Hematopoietic multipotent progenitor cell treated with erythropoietin and hydrocortisone succinate and interleukin-3 and kit ligand, for 15 days (in vitro differentiated cells): ENCODE measurements around the gene REXO4.
"Not testable (repeated sequence)": the region's sequence is repeated elsewhere in the genome, so short reads cannot be mapped to it uniquely, and the experiment has no call there.

Experiments used
- DNase-seq: peaks from one replicate; pipeline ENCODE4 v3.0.0-alpha.2; 2015; ENCODE audit warnings: low spot score

REXO4 gene

DNA sequence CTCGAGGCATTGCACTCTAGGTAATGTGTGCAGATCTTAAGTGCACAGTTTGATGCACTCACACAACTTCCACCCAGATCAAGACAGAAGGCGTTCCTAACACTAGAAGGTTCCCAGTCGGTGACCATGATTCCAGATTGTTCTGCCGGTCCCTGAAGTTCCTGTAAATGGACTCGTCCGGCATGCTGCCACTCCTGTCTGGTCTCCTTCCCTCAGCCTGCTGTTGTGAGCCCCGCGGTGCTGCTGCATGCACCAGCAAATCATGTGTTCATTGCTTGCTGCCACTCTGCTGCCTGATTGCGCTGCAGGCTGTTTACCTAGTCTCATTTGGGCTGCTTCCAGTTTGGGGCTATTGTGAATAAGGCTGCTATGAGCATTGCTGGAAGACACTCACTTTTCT lies 30.1 kb downstream of the REXO4 start:
- DNase-seq: no peak

DNA sequence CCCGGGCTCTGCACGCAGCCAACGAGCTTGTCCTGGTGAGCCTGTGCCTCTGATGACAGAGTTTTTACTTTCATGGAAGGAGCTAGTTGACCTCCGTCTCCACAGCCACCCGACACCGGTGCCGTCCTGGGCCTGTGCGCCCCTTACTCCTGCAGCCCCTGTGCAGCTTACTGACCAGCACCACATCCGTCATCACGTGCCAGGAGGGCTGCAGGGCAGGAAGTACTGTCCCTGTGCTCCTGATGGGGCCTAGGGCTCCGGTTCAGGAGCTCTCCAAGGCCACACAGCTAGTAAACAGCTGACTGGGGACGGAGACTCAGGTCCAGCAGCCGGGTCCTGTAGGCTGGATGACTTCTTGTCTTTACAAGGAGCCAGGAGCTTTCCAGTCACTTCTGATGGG lies 31.5 kb downstream of the REXO4 start:
- DNase-seq: no peak

DNA sequence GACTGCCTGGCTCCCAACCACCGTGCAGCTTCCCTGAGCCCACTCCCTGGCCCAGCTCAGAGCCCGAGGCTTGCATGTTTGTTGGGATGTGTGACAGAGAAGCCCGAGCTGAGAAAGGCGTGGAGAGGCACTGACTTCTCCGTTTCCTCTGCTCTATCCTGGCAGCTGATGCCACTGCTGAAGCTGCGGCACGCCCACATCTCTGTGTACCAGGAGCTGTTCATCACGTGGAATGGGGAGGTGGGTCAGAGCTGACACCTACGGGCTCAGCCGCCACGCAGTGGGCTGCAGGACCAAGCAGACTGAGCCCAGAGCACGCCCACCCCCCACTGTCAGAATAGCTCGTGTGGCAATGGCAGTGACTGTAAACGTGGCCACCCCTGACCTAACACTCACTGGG lies 32.4 kb downstream of the REXO4 start:
- DNase-seq: no peak

DNA sequence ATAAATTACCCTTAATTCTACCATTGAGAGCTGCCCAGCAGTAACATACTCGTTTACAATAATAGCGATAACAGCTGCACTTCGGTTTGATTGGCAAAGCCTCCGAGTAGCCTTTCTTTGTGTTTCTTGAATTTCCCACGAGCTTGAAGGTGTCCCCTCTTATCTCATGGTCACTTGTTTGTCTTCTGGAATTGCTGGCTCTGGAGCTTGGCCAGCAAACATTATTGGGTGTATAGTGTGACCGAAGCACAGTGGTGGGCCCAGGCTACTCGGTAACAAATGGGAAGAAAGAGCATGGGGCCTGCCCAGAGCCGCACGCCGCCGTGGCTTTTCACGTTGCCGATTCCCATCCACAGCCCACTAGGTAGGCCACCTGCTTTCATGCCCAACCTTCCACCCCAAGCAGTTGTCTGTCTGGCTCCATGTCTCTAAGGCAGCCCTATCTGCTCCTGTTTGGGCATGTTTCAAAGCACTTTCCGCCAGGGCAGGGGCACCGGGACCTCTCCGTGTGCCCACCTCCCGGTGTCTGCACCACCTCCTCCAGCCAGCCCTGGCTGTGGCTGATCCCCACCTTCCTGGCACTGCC lies 33.0 kb downstream of the REXO4 start:
- no peak for DNase-seq

DNA sequence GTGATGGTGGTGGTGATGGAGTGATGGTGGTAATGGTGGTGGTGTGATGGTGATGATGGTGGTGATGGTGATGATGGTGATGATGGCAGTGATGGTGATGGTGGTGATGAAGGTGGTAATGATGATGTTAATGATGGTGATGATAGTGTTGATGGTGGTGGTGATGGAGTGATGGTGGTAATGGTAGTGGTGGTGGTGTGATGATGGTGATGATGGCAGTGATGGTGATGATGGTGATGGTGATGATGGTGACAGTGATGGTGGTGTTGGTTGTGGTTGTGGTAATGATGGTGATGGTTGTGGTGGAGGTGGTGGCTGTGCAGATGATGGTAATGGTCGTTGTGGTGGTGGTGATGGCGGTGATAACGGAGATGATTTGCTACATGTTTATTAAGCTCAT lies 34.4 kb downstream of the REXO4 start:
- no peak for DNase-seq

DNA sequence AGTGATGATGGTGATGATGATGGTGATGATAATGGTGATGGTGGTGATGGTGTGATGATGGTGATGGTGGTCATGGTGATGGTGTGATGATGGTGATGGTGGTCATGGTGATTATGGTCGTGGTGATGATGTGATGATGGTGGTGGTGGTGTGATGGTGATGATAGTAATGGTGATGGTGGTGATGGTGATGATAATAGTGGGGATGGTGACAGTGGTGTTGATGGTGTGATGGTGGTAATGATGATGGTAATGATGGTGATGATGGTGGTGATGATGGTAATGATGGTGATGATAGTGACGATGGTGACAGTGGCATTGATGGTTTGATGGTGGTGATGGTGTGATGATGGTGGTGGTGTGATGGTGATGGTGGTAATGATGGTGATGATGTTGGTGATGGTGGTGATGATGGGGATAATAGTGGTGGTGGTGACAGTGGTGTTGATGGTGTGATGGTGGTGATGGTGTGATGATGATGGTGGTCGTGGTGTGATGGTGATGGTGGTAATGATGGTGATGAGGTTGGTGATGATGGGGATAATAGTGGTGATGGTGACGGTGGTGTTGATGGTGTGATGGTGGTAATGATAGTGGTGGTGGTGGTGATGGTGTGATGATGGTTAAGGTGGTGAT lies 35.2 kb downstream of the REXO4 start:
- no peak for DNase-seq

DNA sequence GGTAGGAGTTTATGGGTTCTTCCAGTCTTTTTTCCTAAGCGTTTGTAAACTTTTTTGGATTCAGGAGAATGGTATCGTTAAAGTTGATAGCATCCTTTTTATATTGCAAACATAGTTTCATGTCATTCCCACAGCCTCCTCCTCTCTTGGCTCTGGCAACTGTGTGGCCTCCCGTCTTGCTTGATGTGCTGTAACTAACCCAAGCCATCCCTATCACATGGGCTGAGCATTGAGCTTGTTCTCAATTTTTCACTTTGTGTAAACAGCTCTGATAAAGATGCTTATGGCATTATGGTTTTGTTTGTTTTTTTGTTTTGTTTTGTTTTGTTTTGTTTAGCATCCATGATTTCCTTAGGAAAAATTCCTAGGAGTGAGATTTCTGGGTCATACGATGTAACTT lies 37.1 kb downstream of the REXO4 start:
- DNase-seq: no peak

DNA sequence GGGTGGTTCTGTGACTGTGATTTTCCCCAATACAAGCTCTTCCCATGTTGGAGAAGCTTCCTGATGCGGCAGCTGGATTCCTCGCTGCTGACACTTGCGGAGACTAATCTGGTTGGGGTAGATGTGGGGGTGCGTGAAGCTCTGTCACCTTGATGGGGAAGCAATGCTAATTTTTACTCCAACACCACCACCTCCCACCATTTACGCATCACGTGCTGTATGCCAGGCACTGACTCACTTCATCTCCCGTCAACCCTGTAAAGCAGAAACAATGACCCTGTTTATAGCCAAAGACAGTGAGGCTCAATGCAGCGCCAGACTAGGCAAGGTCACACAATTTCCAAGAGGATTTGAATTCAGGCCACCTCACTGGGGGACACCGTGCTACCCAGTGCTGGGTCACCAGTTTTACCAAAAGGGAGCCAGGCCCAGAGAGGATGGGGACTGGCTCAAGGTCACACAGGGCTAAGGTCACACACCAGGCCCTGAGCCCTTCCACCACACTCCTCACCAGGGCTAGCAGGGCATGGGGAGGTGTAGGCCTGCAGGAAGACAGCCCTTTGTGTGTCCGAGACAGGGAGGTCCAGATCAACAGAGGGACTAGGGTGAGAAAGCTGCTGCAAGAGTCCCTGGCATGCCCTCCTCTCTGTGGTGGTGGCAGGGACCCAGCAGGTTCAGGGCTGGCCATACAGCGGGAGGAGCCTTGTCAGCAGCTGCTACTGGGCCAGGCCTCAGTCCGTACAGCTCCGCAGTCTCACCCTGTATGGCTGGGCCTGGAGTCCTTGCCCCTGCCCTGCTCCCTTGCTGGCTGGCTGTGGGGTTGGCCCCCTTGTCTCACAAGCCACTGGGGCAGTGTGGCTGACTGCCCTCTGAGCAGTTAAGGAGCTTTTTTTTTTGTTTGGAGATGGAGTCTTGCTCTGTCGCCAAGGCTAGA lies 38.4 kb downstream of the REXO4 start:
- no peak for DNase-seq

DNA sequence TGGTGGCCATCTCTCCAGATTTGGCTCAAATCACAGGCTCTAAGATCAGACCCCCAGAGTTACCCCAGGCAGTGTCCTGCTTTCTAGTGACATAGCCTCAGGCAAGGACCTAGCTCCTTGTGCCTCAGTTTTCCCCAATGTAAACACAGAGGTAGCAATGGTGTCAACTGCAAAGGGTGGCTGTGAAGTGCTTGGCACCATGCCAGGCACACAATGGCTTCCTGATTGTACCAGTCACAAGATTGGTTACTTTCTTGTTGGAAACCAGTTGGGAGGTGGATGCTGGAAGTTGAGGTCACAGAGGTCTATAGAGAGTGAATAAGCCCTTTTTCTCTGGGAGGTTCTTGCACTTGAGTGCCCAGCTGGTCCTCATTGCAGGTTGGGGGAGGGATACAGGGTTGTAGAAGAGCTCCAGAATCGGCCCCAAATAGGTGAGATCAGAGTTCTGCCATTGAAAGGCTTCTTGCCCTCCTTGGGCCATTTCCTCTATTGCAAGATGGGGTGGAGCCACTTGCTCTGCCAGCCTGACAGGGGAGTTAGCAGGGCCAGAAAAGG lies 39.3 kb downstream of the REXO4 start:
- DNase-seq: no peak

DNA sequence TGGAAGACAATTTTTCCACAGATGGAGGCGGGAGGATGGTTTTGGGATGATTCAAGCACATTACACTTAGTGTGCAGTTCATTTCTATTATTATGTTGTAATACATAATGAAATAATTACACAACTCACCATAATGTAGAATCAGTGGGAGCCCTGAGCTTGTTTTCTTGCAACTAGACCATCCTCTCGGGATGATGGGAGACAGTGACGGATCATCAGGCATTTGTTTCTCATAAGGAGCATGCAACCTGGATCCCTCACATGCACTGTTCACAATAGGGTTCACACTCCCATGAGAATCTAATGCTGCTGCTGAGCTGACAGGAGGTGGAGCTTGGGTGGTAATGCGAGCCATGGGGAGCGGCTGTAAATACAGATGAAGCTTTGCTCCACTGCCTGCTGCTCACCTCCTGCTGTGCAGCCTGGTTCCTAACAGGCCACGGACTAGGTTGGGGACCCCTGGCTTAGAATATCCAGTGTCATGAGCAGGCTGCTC lies 40.0 kb downstream of the REXO4 start:
- DNase-seq: no peak

DNA sequence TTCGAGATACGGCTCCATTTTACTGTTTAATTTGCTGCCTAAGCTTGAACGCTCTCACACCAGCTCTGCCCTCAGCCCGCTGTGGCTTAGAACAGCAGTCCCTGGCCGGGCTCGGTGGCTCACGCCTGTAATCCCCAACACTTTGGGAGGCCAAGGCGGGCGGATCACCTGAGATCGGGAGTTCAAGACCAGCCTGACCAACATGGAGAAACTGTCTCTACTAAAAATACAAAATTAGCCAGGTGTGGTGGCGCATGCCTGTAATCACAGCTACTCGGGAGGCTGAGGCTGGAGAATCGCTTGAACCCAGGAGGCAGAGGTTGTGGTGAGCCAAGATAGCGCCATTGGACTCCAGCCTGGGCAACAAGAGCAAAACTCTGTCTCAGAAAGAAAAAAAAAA lies 40.5 kb downstream of the REXO4 start:
- DNase-seq: not testable (repeated sequence)

DNA sequence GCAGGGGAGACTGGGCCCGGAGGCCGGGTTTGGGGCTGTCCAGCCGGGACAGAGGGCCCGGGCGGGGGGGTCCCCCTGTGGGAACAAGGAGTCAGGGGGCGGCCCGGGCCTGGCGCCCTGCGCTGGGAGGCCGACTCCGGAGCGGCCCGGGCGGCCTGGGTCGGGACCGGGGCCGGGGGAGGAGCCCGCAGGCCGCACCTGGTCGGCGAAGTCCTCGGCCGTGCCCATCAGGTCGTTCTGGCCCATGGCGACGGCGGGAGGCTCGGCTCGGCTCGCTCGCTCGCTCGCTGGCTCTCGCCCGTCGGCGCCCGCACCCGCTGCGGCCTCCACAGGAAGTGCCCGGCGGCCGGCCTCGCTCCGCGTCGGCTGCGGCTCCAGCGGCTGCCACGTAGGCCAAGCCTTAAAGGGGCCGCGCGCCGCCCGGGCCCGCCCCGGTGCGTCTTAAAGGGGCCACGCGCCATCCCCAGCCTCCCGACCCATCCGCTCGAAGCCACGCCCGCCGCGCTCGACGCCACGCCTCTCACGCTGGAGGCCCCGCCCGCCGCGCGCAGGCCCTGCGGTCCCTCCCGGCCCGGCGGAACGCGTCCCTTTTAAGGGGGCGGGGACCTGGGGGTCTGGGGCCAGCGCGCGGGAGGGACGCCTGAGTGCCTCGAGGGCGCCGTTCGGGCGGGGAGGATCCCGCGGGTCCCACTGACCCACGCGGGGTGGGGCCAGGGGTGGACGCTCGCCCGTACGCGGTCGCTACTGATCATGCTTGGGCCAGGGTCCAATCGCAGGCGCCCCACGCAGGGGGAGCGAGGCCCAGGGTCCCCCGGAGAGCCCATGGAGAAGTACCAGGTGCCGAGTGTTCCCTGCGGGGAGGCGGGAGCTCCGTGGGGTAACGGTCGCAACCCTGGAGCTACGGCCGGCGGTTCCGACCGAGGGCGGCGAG lies 41.8 kb downstream of the REXO4 start, which contains the start of the genes STKLD1 and SURF4:
TSS of gene STKLD1 (plus strand) at position 643 of the 931 bp plus-strand sequence. CDS start at position 751, 108 bp downstream.
TSS of gene SURF4 (minus strand) at position 337 of the 931 bp plus-strand sequence. CDS start at position 246, 91 bp downstream.
- DNase-seq: peak; percentile 95

DNA sequence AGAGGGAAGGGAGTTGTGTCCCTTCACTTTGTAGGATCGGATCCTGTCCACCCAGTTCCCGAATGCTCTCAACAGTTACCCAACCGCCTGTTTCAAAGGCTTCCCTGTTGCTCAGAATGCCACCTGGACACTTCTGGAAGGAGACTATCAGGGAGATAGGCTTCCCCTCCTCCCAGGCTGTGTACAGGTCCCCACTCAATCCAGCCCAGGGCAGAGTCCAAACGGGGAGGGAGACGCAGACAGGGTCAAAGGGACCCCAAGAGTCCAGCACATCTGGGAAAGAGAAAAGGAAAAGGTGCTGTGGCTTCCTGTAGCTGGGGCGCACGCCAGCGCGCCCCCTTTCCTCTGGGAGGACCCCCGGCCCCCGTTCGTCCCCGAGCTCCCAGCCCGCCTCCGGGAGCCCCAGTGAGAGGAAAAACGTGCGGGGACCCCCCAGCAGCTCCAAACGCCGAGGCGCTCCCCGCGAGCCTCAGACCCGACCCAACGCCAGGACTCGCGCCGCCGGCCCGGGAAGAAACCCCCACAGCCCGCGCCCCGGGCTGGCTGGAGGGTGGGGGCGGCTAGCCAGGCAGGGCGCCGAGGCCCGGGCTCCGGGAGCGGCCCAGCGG lies 42.6 kb downstream of the REXO4 start:
- peak; percentile 35 for DNase-seq

DNA sequence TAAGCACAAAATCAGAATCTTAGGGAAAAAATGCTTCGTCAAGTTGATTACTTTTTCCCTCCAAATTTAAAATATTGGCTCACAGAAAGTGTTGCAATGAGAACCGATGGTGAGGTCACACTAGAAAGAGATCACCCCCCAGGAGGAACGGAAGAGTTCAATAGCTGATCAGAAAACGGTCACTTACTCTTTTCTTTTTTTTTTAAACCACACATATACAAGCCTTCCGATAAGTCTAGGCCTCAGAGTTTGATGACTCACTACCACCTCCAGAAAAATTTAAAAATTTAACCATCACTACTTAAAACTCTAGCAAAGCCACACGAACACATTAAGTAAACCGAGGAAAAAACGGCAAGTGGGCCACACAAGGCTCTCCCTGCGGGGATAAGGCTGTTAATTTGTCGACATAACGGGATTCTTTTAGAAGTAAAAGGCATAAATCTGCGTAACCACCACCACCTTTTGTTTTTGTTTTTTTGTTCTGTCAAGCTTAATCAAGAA lies 43.1 kb downstream of the REXO4 start:
- peak; percentile 46 for DNase-seq

DNA sequence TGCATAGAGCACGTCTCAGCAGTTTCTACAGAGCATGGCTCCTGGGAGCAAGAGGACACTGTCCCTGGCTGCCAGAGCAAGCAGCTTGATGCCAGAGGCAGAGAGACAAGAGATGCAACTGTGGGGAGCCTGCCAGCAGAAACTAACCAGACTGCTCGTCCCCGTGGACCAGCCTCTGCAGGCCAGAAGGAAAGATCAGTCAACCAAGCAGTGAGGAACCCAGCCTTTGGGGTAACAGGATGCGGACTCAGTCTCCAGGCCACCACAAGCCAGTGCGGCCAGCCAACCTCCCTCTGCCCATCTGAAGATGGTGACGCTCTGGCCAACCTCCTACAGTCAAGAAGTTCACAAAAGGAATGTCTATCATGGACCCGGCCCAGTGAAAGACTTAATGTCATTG lies 45.7 kb downstream of the REXO4 start:
- DNase-seq: no peak

DNA sequence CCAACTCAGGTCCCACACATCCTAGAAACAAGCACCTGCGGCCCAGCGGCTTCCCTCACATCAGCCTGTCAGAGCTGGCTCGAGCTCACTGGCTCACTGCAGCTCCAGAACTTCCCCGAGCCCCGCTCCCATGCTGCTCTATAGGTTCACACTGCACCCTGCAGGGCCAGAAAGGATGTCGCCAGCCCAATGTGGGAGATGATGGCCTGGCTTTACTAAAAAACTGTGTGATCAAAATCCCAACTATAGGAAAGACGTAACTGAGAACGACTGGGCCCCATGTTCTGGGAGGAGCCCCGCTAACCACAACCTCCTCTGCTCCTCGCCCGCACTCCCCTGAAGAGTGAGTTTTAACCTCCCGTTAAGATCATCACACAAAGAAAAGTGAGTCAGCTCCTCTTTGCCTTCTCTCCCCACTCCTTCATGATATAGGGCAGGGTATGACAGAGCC lies 46.5 kb downstream of the REXO4 start:
- no peak for DNase-seq

DNA sequence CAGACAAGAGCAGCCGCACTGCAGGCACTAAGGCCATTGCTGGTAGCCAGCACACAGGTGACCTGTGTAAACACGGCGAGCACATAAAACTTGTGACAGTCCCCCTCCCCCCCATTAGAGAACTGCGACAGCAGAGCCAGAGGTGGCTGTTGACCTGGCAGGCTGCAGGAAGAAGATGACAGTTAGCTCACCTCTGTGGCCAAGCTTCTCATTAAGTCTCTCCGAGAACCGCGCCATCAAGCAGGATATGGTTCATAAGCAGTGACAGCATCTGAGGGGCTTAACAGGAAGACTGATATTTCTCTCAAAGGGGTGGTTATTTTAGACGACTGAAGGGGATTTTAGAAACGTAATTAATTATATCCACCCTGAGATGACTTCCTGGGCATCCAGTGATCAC lies 47.1 kb downstream of the REXO4 start:
- no peak for DNase-seq

DNA sequence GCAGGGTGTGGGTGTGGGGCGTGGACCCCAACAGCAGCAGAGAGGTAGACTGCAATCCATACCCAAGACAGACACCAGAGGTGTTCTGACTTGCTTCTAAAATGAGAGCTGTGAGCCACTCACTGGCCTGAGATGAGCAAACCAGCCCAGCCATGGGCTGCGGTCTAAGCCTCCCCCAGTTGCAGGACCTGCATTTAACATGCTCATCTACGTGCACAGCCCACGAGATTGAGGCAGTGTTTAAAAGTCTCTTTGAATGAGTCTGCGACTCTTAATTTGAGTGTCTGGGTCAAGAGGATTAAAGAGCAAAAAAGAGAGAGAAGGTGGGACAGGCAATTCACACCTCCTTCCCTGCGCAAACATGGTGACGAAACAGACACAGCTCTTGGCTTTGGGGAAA lies 47.9 kb downstream of the REXO4 start:
- DNase-seq: no peak

DNA sequence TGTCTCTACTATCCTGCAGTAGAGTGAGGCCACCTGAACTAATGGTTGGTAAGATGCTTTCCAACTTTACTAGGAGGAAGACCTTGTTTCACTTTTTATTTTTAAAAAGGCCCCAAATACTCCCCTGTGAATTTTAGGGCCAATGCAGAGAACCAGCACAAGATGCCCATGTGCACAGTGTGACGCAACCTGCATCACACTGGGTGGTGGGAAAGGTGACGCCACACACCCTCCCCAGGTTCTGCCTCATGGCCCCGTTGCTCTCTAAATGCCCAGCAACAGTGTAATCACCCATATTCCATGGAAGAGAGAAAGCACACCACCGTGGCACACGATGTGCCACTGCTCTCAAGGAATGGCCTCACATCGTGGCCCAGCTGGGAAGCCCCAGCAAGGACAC lies 48.4 kb downstream of the REXO4 start:
- DNase-seq: no peak

DNA sequence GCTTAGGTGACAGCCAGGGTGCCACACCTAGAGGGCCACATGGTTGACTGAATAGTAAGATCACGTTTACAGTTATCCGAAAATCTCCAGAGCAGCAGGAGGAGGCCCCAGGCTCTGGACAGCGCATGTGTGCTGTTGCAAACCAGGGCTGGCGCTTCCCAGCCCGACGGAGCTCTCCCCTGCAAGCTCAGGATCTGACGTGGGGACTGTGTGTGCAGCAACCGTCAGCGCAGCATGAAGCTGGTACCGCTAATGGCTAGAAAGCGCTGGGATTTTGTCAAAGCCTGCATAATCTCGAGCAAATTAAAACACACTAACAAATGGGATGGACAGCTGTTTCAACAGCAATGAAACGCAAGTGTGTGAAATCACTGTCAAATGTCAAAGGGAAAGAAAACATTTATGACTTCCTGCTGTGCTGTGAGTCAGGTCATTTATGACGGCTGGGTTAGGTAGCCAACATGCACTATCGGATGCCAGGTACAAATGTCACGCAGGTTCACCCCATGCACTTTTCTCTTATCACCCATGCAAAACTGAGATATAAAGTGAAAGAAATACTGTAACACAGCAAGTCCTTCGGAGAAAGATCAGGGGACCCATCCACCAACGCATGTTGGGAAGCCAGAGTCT lies 49.4 kb downstream of the REXO4 start:
- no peak for DNase-seq
